Measurements from ENCODE around the gene SLC4A11.
"Not testable (repeated sequence)": the region's sequence is repeated elsewhere in the genome, so short reads cannot be mapped to it uniquely, and the experiment has no call there.

The SLC4A11 gene

GRCh38 chr20:3203315-3204123 lies 35.5 kb downstream of the SLC4A11 start:
- no peak for DNase-seq (ENCODE audit: low read depth)

- DNase-seq (ENCODE audit: low read depth): no peak
Observed at GRCh38 chr20:3202965-3203314, 36.0 kb downstream of the SLC4A11 start.

GRCh38 chr20:3199976-3200755 lies 38.8 kb downstream of the SLC4A11 start:
- DNase-seq (ENCODE audit: low read depth): no peak

DNA sequence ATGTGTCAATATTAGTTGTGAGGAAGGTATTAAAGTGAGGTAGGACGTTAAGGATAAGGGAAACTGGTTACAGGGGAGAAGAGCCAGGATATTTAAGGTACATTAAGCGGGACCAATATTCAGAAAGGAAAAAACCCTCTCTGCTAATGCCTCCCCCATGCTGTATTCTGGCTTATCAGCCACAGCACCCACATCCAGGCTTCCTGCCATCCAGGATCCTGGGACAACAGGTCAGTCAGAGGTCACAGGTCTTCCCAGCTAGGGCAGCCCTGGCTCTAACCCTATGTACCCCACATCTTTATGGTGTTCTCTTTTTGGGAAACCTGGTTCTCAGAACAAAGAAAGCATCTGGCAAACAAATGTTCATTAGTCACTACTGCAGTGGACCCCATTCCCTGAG lies 39.8 kb downstream of the SLC4A11 start:
- no peak for DNase-seq (ENCODE audit: low read depth)

DNA sequence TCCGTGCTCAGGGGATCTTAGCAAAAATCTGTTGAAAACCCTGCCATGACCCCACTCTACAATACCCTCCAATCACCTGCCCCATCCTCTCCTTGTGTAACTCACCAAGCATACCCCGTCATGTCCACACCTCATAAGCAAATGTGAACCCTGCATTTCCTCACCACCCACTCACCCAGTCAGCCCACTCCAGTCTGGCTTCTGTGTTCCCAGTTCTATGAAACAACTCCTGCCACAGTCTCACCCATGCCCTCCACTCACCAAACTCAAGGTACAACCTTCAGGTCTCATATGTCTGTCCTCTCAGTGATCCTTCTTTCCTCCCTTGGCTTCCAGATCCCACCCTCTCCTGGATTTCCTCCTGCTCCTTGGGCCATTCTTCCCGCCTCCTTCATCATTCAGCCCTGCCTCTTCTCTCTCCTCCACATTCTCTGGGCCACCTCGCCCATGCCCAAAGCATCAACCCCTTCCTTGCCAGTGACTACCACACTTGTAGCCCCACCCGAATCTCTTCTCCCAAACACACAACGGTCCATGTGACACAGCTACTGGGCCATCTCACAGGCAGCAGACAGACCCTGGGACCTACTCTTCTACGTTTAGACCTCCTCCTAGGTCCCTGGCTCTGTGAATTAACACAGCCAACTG lies 43.3 kb downstream of the SLC4A11 start:
- no peak for DNase-seq (ENCODE audit: low read depth)

DNA sequence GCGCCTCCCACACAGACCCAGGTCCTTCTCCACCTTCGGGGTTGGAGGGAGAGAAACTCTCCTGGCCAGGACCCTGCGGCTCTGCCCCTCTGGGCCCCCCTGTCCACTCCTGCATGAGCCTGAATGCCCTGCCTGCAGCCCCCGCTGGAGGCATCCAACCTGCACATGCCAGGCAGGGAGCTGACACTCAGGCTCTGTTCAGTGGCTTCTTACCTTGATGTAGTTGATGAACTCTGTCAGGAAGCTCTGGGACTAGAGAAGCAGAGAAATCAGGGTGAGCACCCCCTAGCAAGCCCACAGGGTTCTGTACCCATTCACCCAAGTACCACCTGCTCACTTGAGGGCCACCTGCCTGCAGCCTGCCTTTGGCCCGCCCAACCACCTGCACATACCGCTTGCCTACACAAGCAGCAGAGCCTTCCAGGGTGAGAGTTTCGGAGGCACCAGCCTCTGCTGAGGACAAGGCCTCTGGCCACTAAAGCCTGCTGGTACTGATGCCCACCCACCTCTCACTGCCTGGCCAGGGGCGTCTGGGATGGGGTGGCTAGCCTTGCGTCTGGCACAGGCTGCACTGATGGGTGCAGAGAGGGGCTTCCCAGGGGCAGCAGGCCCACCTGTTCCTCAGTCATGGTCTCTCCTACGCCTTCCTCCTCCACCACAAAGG lies 44.2 kb downstream of the SLC4A11 start:
- no peak for DNase-seq (ENCODE audit: low read depth)

- DNase-seq (ENCODE audit: low read depth): no peak
Observed at GRCh38 chr20:3193806-3194616, 45.0 kb downstream of the SLC4A11 start.

- DNase-seq (ENCODE audit: low read depth): no peak
Observed at GRCh38 chr20:3192226-3193015, 46.6 kb downstream of the SLC4A11 start.

DNA sequence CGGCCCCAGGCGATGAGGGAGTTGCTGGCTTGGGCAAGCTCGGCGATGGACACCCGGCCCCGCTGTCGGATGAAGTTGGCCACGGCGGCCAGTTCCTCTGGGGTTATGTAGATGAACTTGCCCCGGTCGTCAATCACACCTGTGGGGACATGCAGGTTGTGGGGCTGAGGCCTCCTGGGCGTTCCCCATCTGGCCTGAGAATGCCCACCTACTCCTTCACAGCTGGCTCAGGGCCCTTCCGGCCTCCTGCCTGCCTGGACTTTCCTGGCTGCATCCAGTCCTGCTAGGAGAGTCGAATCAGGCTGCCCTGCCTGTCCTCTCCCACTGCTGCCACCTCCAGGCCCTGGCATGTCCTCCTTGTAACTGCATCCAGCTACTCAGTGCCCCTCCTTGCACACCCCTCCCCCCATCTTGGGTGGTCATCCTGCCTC lies 48.3 kb downstream of the SLC4A11 start:
- no peak for DNase-seq (ENCODE audit: low read depth)

DNA sequence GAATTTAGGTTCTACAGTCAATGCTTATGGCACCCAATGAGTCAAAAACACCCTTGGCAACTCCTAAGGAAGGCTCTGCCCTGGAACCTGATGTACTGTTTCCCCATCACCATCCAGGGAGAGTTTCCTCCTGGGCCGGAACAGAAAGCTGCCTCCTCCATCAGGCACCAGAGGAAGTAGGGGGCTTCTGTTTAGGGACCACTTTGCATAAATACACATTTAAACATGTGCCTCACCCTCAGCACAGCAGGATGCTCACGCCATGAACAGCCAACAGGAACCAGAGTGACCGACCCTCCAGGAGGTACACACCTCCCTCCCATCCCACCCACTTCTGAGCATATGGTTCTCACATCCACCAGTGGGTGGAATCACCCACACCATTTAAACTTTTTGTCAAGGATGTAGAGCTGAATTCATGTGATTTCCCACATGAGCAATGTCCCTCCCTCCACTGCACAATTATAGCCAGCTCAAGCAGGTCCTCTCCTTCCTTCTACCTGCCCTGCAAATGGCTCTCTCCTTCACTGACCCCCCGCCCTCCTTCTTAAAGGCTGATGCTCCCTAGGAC lies 49.3 kb downstream of the SLC4A11 start:
- no peak for DNase-seq (ENCODE audit: low read depth)

DNA sequence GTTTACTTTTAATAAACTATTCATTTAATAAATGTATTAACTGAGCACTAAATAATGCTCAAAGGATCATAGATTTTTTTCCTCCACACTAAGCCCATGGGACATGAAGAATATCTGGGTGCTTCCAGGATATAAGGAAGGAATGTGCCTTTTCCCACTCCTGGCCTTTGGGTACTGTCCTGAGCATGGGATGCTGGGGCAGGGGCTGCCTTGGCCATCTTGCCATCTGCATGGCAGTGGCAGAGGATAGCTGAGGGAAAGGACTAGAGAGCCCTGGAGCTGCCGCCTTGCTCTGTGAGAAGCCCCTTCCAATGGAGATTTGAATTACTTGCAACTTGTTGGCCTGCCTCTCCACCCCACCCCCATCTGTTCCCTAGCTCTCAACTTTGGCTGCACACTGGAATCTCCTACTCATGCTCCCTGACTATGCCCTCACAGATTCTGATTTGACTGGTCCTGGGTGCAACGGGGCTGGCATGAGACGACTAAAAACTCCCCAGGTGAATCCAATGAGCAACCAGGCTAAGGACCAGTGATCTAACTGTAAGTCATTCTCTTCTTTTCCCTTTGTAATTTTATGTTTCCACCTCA lies 50.1 kb downstream of the SLC4A11 start:
- DNase-seq (ENCODE audit: low read depth): no peak

- not testable (repeated sequence) for DNase-seq (ENCODE audit: low read depth)
Observed at GRCh38 chr20:3187861-3188260, 51.1 kb downstream of the SLC4A11 start.

DNA sequence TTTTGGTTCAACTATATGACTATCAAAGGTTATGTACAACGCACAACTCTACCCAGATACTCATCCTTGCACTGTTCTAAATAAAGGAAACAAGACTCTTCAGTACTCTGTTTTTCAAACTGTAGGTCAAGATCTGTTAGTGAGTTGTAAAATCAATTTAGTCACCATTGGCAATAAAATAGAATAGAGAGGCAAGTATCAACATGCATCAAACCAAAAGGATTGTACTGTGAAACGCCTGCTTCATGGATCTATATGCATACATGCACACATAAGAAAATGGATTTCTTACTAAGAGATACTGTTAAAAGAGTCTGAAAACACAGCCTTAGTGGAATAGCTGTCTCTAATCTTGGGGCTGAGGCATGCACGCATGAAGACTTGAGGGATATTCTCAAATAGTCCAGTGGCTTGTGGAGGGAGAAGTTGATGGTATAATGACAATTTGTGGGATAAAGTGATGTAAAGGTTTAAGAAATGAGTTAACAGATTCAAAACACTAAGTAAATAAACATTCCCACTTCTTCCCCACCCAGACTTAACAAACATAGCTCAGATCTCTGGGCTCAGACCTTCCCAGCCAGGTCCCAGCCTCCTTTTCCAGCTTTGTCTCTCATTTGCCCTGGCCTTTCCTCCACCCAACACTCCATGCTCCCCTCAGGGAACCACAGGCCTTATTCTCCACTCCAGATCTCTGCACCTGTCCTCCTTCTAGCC lies 54.9 kb downstream of the SLC4A11 start:
- DNase-seq (ENCODE audit: low read depth): no peak

GRCh38 chr20:3182429-3182828 lies 56.6 kb downstream of the SLC4A11 start:
- not testable (repeated sequence) for DNase-seq (ENCODE audit: low read depth)

DNA sequence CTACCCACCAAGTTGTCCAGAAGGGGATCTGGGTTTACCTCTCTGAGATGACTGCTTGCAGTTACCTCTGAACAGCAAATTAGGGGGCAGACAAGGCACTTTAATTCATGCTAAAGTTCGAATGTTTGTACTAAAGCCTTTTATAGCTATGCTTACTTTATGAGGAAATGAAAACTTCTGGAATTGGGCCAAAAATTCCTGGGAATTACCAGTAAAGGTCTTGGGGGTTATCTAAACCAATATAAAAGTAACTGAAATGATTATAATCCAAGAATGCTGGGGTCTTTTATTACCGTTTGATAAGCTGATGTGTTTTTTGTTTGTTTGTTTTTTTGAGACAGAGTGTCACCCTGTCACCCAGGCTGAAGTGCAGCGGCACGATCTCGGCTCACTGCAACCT lies 57.7 kb downstream of the SLC4A11 start:
- DNase-seq (ENCODE audit: low read depth): no peak

DNA sequence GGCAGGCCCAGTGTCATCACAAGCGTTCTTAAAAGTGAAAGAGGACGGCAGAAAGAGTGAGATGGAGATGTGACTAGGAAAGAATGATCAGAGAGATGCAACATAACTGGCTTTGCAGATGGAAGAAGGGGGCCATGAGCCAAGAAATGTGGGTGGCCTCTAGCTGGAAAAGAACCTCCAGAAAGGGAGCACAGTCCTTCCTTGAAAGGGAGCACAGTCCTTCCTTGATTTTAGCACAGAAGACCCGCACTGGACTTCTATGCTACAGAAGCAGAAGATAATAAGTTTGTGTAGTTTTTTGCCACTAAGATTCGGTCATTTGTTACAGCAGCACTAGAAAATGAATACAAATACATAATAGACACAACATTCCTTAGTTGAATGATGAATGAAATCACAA lies 58.7 kb downstream of the SLC4A11 start:
- DNase-seq (ENCODE audit: low read depth): no peak

DNA sequence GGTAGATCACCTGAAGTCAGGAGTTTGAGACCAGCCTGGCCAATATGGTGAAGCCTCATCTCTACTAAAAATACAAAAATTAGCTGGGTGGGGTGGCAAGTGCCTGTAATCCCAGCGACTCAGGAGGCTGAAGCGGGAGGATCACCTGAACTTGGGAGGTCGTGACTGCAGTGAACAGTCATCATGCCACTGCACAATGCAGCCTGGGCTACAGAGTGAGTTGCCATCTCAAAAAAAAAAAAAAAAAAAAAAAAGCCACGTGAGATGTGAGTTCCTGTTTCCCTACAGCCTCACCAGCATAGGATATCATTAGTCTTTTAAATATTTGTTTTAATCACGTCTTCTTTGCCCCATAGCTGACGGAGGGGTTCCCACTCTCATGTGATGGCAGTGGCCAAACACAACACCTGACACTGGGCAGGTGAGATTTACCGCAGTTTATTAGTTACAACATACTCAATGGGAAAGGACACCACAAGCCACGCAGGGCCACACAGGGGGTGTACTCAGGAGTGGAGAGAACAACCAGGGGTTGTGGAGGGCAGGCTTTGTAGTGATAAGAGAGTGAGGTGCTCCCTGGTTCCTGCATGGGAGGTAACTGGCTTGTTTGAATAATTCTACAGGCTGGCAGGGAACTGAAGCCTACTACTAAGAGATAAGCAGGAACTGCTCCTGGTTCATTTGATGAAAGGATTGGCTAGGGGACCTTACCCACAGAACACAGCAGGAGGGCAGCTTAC lies 61.1 kb downstream of the SLC4A11 start:
- DNase-seq (ENCODE audit: low read depth): no peak
